Measurements from ENCODE around the gene CCDC8. TPM values are rescaled to one million over a fixed set of nuclear protein-coding genes. Genes with fewer than 3 reads are reported as not detected.

Gene CCDC8
- polyA plus RNA-seq, 1 of the 3 experiments (the other 2 are of a cell fraction) = 0.03 TPM

DNA sequence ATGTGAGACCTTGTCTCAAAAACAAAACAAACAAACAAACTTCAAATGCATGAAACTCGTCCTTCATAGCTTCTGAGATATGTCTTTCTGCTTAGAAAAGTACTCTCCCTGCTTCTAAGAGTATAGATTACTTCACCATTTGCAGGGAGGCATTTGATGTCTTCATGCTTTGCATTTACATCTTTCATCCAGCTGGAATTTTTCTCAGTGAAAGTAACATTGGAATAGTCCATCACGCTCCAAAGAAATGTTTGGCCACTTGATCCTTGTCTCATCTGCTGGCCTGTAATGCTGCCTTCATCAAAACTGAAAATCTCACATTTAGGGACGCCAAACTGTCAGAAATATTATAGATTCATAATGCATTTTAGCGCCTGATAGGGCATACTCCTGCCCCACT, 38.8 kb upstream of the CCDC8 start:
- no peak overlapping the region for H3K9ac ChIP-seq
- no peaks in the 10 kb centered on the region; a peak in 1 of 4 replicates for H3K4me1 ChIP-seq (ENCODE audit: control insufficient read depth in 1 of 2, insufficient read depth in 2 of 2, low read depth in 1 of 2, low read length in 1 of 2)
- H4K20me1 ChIP-seq (ENCODE audit: insufficient read depth) = no peaks in the 10 kb centered on the region
- POLR2A ChIA-PET = no interaction called here
- H3F3A ChIP-seq (replicated peaks; ENCODE audit: insufficient read depth) = no peaks in the 10 kb centered on the region
- no peaks in the 10 kb centered on the region for H3K79me2 ChIP-seq (ENCODE audit: insufficient read depth)
- DNase-seq = no peak
- H3K9me2 ChIP-seq = no peaks in the 10 kb centered on the region
- no peak overlapping the region for H3K4me3 ChIP-seq (ENCODE audit: low read depth in 2 of 2, low read length in 1 of 2)
- no peak overlapping the region for H2AFZ ChIP-seq (ENCODE audit: low read depth)
- CTCF ChIA-PET = interaction anchor here (0.9 to 2.3 kb wide), 4 partner anchors 9 to 62 kb away, joined by 4 to 11 read pairs (median 5); no protein-coding TSS in a partner anchor
- no peaks in the 10 kb centered on the region for H3K36me3 ChIP-seq (replicated peaks in 1 of 2; ENCODE audit: control insufficient read depth in 1 of 2, insufficient read depth in 2 of 2, low read length in 1 of 2)
- H3K4me2 ChIP-seq = no peak overlapping the region
- no peaks in the 10 kb centered on the region for H3K9me3 ChIP-seq
- no peak for TF ChIP-seq RFX5 (IDR thresholded peaks at IDR 0.05; ENCODE audit: low read length)
- TF ChIP-seq SMC3 (IDR thresholded peaks at IDR 0.05; ENCODE audit: low read depth, low read length) = no peak
- TF ChIP-seq FOXM1 (IDR thresholded peaks at IDR 0.05; ENCODE audit: low read depth) = no peak
- TF ChIP-seq RXRA (IDR thresholded peaks at IDR 0.05; ENCODE audit: borderline replicate concordance, low read depth) = no peak
- no peak for TF ChIP-seq JUND (IDR thresholded peaks at IDR 0.05)
- TF ChIP-seq EP300 (IDR thresholded peaks at IDR 0.05; ENCODE audit: borderline replicate concordance in 1 of 2, low read depth in 1 of 2, low read length in 1 of 2) = no peak
- no peak for TF ChIP-seq NRF1 (IDR thresholded peaks at IDR 0.05; ENCODE audit: low read depth, low read length)
- TF ChIP-seq, protein P1, sequence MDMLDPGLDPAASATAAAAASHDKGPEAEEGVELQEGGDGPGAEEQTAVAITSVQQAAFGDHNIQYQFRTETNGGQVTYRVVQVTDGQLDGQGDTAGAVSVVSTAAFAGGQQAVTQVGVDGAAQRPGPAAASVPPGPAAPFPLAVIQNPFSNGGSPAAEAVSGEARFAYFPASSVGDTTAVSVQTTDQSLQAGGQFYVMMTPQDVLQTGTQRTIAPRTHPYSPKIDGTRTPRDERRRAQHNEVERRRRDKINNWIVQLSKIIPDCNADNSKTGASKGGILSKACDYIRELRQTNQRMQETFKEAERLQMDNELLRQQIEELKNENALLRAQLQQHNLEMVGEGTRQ (IDR thresholded peaks at IDR 0.05; ENCODE audit: borderline replicate concordance, low read depth, low read length) = no peak
- TF ChIP-seq TCF12 (IDR thresholded peaks at IDR 0.05) = no peak
- TF ChIP-seq, protein P2, sequence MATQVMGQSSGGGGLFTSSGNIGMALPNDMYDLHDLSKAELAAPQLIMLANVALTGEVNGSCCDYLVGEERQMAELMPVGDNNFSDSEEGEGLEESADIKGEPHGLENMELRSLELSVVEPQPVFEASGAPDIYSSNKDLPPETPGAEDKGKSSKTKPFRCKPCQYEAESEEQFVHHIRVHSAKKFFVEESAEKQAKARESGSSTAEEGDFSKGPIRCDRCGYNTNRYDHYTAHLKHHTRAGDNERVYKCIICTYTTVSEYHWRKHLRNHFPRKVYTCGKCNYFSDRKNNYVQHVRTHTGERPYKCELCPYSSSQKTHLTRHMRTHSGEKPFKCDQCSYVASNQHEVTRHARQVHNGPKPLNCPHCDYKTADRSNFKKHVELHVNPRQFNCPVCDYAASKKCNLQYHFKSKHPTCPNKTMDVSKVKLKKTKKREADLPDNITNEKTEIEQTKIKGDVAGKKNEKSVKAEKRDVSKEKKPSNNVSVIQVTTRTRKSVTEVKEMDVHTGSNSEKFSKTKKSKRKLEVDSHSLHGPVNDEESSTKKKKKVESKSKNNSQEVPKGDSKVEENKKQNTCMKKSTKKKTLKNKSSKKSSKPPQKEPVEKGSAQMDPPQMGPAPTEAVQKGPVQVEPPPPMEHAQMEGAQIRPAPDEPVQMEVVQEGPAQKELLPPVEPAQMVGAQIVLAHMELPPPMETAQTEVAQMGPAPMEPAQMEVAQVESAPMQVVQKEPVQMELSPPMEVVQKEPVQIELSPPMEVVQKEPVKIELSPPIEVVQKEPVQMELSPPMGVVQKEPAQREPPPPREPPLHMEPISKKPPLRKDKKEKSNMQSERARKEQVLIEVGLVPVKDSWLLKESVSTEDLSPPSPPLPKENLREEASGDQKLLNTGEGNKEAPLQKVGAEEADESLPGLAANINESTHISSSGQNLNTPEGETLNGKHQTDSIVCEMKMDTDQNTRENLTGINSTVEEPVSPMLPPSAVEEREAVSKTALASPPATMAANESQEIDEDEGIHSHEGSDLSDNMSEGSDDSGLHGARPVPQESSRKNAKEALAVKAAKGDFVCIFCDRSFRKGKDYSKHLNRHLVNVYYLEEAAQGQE (IDR thresholded peaks at IDR 0.05; ENCODE audit: low read depth, low read length) = no peak
- no peaks in the 10 kb centered on the region for H3K27me3 ChIP-seq (ENCODE audit: insufficient read depth)
- WGBS (ENCODE audit: low lambda C conversion rate) = 43% methylated on average over 4 of the region's 4 CpGs
- no peak overlapping the region for H3K27ac ChIP-seq (ENCODE audit: low read depth in 2 of 2, low read length in 1 of 2)

DNA sequence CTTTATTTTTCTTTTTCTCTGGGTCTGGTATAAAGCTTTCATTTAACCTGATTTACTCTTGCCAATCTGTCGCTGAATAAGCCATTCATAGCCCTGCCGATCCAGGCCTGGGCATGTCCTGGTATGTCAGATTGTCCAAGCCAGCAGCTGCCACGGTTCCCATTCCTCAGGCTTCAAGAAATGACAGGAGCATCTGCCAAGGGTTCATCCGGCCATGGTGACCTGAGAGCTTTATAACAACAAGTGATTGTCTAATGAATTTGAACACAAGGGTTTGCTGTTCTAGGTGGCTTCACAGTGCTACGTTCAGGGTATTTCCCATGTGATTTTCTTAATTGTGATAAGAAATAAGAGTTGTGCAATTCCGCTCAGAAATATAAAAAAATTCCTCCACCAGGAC, 38.0 kb upstream of the CCDC8 start:
- POLR2A ChIA-PET = no interaction called here
- Histone ChIP-seq H3K4me1 (ENCODE audit: control insufficient read depth in 1 of 2, insufficient read depth in 2 of 2, low read depth in 1 of 2, low read length in 1 of 2) (no peaks in the 10 kb centered on the region; a peak in 1 of 4 replicates), H3F3A (replicated peaks; ENCODE audit: insufficient read depth) (no peaks in the 10 kb centered on the region), H2AFZ (ENCODE audit: low read depth) (no peak overlapping the region), H3K4me3 (ENCODE audit: low read depth in 2 of 2, low read length in 1 of 2) (no peak overlapping the region), H3K9ac (no peak overlapping the region), H4K20me1 (ENCODE audit: insufficient read depth) (no peaks in the 10 kb centered on the region), H3K9me2 (no peaks in the 10 kb centered on the region), H3K36me3 (replicated peaks in 1 of 2; ENCODE audit: control insufficient read depth in 1 of 2, insufficient read depth in 2 of 2, low read length in 1 of 2) (no peaks in the 10 kb centered on the region), H3K9me3 (no peaks in the 10 kb centered on the region), H3K79me2 (ENCODE audit: insufficient read depth) (no peaks in the 10 kb centered on the region), H3K27me3 (ENCODE audit: insufficient read depth) (no peaks in the 10 kb centered on the region), H3K27ac (ENCODE audit: low read depth in 2 of 2, low read length in 1 of 2) (no peak overlapping the region), H3K4me2 (no peak overlapping the region)
- 75% methylated on average over 6 of the region's 6 CpGs for WGBS (ENCODE audit: low lambda C conversion rate)
- no peak for DNase-seq
- CTCF ChIA-PET = interaction anchor here (0.8 to 2.3 kb wide), 6 partner anchors 10 to 63 kb away, joined by 3 to 11 read pairs (median 4); no protein-coding TSS in a partner anchor
- TF ChIP-seq TEAD4 (IDR thresholded peaks at IDR 0.05; ENCODE audit: borderline replicate concordance, insufficient read depth) (no peak), ELF1 (IDR thresholded peaks at IDR 0.05) (no peak), NFIC (IDR thresholded peaks at IDR 0.05; ENCODE audit: borderline replicate concordance) (no peak), YY1 (IDR thresholded peaks at IDR 0.05; ENCODE audit: low read depth) (no peak), JUND (IDR thresholded peaks at IDR 0.05) (no peak), MEF2A (IDR thresholded peaks at IDR 0.05; ENCODE audit: borderline replicate concordance, low read depth) (no peak)
- TF ChIP-seq, protein P3, sequence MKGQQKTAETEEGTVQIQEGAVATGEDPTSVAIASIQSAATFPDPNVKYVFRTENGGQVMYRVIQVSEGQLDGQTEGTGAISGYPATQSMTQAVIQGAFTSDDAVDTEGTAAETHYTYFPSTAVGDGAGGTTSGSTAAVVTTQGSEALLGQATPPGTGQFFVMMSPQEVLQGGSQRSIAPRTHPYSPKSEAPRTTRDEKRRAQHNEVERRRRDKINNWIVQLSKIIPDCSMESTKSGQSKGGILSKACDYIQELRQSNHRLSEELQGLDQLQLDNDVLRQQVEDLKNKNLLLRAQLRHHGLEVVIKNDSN (IDR thresholded peaks at IDR 0.05; ENCODE audit: borderline replicate concordance, low read depth) = no peak
- TF ChIP-seq, protein P1 (IDR thresholded peaks at IDR 0.05; ENCODE audit: borderline replicate concordance, low read depth, low read length) = no peak
- TF ChIP-seq, protein P4, sequence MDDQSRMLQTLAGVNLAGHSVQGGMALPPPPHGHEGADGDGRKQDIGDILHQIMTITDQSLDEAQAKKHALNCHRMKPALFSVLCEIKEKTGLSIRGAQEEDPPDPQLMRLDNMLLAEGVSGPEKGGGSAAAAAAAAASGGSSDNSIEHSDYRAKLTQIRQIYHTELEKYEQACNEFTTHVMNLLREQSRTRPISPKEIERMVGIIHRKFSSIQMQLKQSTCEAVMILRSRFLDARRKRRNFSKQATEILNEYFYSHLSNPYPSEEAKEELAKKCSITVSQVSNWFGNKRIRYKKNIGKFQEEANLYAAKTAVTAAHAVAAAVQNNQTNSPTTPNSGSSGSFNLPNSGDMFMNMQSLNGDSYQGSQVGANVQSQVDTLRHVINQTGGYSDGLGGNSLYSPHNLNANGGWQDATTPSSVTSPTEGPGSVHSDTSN (IDR thresholded peaks at IDR 0.05) = no peak
- TF ChIP-seq, protein P5, sequence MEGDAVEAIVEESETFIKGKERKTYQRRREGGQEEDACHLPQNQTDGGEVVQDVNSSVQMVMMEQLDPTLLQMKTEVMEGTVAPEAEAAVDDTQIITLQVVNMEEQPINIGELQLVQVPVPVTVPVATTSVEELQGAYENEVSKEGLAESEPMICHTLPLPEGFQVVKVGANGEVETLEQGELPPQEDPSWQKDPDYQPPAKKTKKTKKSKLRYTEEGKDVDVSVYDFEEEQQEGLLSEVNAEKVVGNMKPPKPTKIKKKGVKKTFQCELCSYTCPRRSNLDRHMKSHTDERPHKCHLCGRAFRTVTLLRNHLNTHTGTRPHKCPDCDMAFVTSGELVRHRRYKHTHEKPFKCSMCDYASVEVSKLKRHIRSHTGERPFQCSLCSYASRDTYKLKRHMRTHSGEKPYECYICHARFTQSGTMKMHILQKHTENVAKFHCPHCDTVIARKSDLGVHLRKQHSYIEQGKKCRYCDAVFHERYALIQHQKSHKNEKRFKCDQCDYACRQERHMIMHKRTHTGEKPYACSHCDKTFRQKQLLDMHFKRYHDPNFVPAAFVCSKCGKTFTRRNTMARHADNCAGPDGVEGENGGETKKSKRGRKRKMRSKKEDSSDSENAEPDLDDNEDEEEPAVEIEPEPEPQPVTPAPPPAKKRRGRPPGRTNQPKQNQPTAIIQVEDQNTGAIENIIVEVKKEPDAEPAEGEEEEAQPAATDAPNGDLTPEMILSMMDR (IDR thresholded peaks at IDR 0.05) = no peak

All from SK-N-SH (cell line).